Cardiac muscle cell (in vitro differentiated cells and primary cell): ENCODE results near the gene CCDC121. TPM values are rescaled to one million over a fixed set of nuclear protein-coding genes. Genes with fewer than 3 reads are reported as not detected.

ENCODE experiments used
- DNase-seq, 2 donors: peaks; one replicate each; pipeline versions ENCODE4 v3.0.0 to v3.0.0-alpha.2; 2010 to 2017; ENCODE audit warnings: low read depth in 1 of 2, low spot score in 1 of 2
- H3K27ac ChIP-seq: fragments of 200-600 bp; sonication (generic); 2 replicates; pipeline ENCODE4 v1.5.1; 2016
- H3K27me3 ChIP-seq: fragments of 200-600 bp; sonication (generic); 2 replicates; pipeline ENCODE4 v1.6.0; 2016; ENCODE audit warnings: control low read depth
- H3K36me3 ChIP-seq: fragments of 200-600 bp; sonication (generic); 2 replicates; pipeline ENCODE4 v1.5.1; 2016; ENCODE audit warnings: control low read depth
- H3K4me1 ChIP-seq: fragments of 200-600 bp; sonication (generic); 2 replicates; pipeline ENCODE4 v1.8.1; 2017; ENCODE audit warnings: low read depth, mild to moderate bottlenecking, mixed run types
- H3K4me3 ChIP-seq: fragments of 200-600 bp; sonication (generic); 2 replicates; pipeline ENCODE4 v1.5.1; 2016; ENCODE audit warnings: mild to moderate bottlenecking
- H3K9me3 ChIP-seq: fragments of 200-600 bp; sonication (generic); 2 replicates; pipeline ENCODE4 v1.5.1; 2017; ENCODE audit warnings: low read depth, mild to moderate bottlenecking, control low read depth
- polyA plus RNA-seq: library from polyadenylated mRNA; unstranded; fragments of >200 nt; fragmentation: Nextera tagmentation; extraction: Ambion mirVana; gene quantifications from 2 replicates; pipeline ENCODE4 v1.2.1, GENCODE V29; 2016
- total RNA-seq: library from RNA; depleted of rRNA; stranded (reverse); fragments of >200 nt; gene quantifications from 2 replicates; pipeline ENCODE4 v1.2.3, GENCODE V29; 2016
- TF ChIP-seq, protein P1 (sequence below): IDR thresholded peaks from 2 replicates; pipeline ENCODE4 v1.5.1; 2012; ENCODE audit warnings: low read depth, mild to moderate bottlenecking, low read length

Gene CCDC121
- total and polyA plus RNA-seq, 2 experiments from 2014 or later: 5.1 to 6.1 TPM

GRCh38 chr2:27653397-27653796 is 24.6 kb upstream of the CCDC121 start:
- Histone ChIP-seq H3K4me1 (no peaks in the 10 kb centered on the region), H3K4me3 (no peak overlapping the region), H3K36me3 (peaks cover 63% of the 10 kb centered on the region), H3K27me3 (no peaks in the 10 kb centered on the region), H3K27ac (no peak overlapping the region), H3K9me3 (no peaks in the 10 kb centered on the region)
- DNase-seq: no peak
- TF ChIP-seq, protein P1, sequence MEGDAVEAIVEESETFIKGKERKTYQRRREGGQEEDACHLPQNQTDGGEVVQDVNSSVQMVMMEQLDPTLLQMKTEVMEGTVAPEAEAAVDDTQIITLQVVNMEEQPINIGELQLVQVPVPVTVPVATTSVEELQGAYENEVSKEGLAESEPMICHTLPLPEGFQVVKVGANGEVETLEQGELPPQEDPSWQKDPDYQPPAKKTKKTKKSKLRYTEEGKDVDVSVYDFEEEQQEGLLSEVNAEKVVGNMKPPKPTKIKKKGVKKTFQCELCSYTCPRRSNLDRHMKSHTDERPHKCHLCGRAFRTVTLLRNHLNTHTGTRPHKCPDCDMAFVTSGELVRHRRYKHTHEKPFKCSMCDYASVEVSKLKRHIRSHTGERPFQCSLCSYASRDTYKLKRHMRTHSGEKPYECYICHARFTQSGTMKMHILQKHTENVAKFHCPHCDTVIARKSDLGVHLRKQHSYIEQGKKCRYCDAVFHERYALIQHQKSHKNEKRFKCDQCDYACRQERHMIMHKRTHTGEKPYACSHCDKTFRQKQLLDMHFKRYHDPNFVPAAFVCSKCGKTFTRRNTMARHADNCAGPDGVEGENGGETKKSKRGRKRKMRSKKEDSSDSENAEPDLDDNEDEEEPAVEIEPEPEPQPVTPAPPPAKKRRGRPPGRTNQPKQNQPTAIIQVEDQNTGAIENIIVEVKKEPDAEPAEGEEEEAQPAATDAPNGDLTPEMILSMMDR: no peak

DNA sequence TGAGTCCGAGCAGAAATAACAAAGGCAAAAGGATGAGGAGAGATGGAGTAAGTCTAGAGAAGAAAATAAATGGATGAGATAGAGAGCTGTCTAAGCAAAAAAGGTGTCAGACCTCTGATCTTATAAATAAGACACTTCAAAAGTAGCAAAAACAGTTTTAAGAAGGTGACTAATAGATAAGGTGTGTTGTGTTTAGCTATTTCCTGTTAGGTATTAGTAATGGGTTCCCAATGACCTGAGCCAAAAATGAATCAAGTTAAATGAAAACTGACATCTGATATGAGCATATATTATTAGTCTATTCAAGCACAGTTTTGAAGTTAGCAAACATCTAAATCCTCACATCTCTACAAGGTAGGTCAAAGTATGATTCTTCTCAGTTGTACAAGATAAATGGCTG is 24.0 kb upstream of the CCDC121 start:
- Histone ChIP-seq H3K27ac (no peak overlapping the region), H3K4me3 (no peak overlapping the region), H3K36me3 (peaks cover 59% of the 10 kb centered on the region), H3K27me3 (no peaks in the 10 kb centered on the region), H3K4me1 (no peaks in the 10 kb centered on the region), H3K9me3 (no peaks in the 10 kb centered on the region)
- no peak for DNase-seq
- TF ChIP-seq, protein P1: no peak

GRCh38 chr2:27652341-27652740 is 23.5 kb upstream of the CCDC121 start:
- H3K27ac ChIP-seq: no peak overlapping the region
- H3K27me3 ChIP-seq: no peaks in the 10 kb centered on the region
- DNase-seq: no peak
- H3K4me1 ChIP-seq: no peaks in the 10 kb centered on the region
- TF ChIP-seq, protein P1: no peak
- no peak overlapping the region for H3K4me3 ChIP-seq
- peaks cover 58% of the 10 kb centered on the region for H3K36me3 ChIP-seq
- no peaks in the 10 kb centered on the region for H3K9me3 ChIP-seq

- Histone ChIP-seq H3K9me3 (no peaks in the 10 kb centered on the region), H3K4me3 (no peak overlapping the region), H3K4me1 (no peaks in the 10 kb centered on the region), H3K27ac (no peak overlapping the region), H3K27me3 (no peaks in the 10 kb centered on the region), H3K36me3 (peaks cover 47% of the 10 kb centered on the region)
- no peak for DNase-seq
- TF ChIP-seq, protein P1: no peak
Observed at GRCh38 chr2:27651056-27651455, 22.2 kb upstream of the CCDC121 start.

DNA sequence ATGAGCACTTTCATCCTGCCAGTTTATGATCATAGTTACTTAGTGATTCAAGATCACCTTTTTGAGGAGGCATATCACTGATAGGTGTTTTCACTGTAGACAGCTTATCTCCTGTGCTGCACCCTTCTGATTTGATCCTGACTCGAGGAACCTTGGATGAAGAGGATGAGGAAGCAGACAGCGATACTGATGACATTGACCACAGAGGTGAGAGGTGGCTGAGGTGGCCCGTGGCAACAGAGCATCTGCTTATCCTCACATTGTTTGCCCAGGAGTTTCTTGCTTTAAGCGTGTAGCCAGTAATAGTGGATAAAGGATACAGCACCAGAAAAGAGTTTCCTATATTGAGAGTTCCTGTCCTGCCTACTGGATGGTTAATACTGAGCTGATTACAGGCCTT is 18.9 kb upstream of the CCDC121 start:
- TF ChIP-seq, protein P1: no peak
- Histone ChIP-seq H3K9me3 (no peaks in the 10 kb centered on the region), H3K27me3 (no peaks in the 10 kb centered on the region), H3K36me3 (peaks cover 41% of the 10 kb centered on the region), H3K4me1 (no peaks in the 10 kb centered on the region), H3K4me3 (no peak overlapping the region), H3K27ac (no peak overlapping the region)
- no peak for DNase-seq

- Histone ChIP-seq H3K4me3 (no peak overlapping the region), H3K27me3 (no peaks in the 10 kb centered on the region), H3K36me3 (peaks cover 41% of the 10 kb centered on the region), H3K4me1 (no peaks in the 10 kb centered on the region), H3K9me3 (no peaks in the 10 kb centered on the region), H3K27ac (no peak overlapping the region)
- no peak for DNase-seq
- TF ChIP-seq, protein P1: no peak
Observed at GRCh38 chr2:27647289-27647688, 18.5 kb upstream of the CCDC121 start.
